ENCODE results near the gene COL4A2.

DNA sequence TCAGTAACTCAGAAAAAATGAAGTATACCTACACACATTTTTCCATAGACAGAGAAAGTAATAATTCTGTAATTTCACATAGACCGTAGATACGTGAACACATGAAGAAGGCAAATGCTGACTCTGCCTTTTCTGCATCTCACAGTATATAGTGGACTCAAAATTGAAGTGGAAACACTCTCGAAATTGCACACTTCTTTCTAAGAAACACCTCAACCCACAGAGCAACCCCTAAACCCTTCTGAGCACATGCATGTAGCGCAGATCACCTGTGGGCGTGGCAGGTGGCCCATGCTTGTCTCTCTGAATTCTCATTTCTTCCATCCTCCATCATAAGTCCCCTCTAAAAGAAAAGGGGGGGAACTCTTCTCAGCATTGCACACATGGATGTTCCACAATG is 34.9 kb upstream of the COL4A2 start:
- TF ChIP-seq, protein P1, sequence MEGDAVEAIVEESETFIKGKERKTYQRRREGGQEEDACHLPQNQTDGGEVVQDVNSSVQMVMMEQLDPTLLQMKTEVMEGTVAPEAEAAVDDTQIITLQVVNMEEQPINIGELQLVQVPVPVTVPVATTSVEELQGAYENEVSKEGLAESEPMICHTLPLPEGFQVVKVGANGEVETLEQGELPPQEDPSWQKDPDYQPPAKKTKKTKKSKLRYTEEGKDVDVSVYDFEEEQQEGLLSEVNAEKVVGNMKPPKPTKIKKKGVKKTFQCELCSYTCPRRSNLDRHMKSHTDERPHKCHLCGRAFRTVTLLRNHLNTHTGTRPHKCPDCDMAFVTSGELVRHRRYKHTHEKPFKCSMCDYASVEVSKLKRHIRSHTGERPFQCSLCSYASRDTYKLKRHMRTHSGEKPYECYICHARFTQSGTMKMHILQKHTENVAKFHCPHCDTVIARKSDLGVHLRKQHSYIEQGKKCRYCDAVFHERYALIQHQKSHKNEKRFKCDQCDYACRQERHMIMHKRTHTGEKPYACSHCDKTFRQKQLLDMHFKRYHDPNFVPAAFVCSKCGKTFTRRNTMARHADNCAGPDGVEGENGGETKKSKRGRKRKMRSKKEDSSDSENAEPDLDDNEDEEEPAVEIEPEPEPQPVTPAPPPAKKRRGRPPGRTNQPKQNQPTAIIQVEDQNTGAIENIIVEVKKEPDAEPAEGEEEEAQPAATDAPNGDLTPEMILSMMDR (IDR thresholded peaks at IDR 0.05), result no peak
- no peak for TF ChIP-seq POLR2A (IDR thresholded peaks at IDR 0.05)
